CD4-positive, alpha-beta T cell treated with Interleukin-4 for 1 hour (primary cell): ENCODE results near the gene RAB11B.
A peak's percentile ranks its signal among the peaks of the same experiment; 100 is the strongest.
"Not testable (repeated sequence)": the region's sequence is repeated elsewhere in the genome, so short reads cannot be mapped to it uniquely, and the experiment has no call there.

Experiments used
- DNase-seq, 2 donors: peaks; one replicate each; pipeline ENCODE4 v3.0.0-alpha.2; 2020 to 2022

The RAB11B gene

DNA sequence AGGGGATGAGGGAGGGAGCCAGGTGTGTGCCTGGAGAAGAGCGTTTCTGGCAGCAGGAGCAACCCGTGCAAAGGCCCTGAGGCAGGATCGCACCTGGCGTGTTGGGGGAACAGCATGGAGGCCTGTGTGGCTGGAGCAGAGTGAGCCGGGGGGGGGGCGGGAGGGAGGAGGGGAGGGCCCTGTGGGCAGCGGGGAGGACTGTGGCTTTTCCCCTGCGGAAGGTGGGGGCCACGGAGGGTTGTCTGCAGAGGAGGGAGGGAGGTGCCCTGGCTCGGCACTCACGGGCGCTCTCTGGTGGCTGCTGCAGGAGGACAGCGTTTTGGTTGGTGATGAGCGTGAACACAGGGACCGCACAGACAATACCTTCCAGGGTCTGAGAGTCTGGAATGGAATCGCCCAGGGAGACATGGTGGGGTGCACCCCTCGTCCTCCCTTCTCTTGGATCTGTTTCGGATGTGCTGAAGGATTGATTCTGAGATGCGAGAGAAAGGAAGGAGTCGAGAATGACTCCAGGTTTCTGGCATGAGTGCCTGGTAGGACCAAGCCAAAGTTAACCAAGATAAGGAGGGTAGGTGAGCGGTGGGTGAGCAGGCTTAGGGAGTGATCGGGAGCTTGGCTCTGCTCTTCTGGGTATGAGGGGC lies 6.5 kb downstream of the RAB11B start:
- DNase-seq = peak; percentile 83 to 85

DNA sequence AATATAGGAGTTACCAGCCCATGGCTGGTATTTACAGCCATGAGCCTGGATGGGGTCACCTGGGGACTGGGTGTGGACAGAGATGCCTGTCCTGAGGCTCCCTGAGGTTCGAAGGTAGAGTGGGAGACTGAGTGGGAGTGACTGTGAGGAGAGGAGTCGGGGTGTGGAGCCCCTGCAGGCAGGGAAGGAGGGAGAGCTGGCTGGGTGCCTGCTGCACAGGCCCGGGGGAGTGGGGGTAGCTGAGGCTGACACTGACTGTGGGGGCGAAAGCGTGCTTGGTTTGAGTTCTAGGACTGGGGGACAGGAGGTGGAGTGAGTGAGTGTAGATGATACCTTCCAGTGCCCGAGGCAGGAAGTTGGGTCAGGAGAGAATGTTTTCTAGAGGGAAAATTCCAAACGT lies 7.1 kb downstream of the RAB11B start:
- no peak for DNase-seq

DNA sequence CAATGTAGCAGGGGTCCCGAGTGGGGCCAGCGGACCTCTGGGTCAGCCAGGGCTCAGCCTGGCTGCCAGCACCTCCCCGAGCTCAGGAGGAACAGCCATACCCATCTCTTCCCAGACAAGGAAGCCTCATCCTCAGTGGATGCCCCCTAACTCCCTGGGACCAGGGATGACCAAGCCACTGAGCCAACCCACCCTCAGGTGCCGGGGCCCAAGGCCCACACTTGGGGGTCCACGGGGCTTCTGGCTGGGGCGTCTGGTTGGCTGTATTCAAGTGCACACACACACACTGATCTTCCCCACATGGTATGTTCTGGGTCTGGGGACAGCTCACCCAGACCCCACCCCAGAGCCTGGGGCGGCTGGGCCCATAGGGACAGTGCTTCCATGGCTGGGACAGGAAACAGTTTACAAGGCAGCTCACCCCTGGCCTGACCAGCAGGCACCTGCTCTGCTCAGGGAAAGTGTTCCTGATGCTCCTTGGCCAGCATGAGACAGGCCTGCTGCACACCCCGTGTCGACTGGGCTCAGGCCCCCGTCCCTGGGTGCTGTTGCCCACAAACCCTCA lies 7.7 kb downstream of the RAB11B start:
- DNase-seq = no peak

DNA sequence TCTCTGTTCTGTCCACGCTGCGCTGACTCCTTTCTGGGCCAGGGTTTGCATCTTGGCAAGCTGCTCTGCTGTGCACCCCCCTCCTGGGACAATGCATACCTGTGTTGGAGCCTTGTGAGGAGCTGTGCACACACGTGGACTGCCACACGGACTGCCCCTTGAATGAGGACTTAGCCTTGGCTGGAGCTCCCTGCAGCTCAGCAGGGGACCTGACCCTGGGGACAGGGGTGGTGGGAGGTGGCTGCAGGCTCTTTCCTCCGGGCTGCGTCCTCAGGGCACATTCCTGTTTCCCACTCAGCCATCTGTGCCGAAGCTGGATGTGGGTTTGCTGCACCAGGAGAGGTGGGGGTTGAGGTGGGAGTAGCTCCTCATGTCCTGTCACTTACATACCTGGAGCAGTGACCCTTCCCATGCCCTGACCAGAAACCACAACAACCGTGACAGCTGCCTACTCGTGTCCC lies 8.2 kb downstream of the RAB11B start:
- DNase-seq = no peak

DNA sequence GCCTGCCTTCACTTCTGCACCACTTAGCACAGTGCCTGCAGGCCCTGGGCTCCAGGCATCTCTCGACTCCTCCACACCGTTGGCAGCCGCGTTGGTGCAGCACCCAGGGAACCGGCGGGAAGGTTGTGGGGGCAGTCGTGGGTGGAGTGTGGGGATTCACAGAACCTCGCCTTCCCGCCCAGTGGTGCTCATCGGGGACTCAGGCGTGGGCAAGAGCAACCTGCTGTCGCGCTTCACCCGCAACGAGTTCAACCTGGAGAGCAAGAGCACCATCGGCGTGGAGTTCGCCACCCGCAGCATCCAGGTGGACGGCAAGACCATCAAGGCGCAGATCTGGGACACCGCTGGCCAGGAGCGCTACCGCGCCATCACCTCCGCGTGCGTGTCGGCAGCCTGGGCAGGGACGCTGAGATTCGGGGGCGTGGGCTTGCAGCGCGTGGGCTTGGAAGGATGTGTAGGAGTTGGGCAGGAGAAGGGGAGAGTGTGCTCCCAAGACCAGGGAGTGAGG lies 9.6 kb downstream of the RAB11B start:
- DNase-seq = no peak

DNA sequence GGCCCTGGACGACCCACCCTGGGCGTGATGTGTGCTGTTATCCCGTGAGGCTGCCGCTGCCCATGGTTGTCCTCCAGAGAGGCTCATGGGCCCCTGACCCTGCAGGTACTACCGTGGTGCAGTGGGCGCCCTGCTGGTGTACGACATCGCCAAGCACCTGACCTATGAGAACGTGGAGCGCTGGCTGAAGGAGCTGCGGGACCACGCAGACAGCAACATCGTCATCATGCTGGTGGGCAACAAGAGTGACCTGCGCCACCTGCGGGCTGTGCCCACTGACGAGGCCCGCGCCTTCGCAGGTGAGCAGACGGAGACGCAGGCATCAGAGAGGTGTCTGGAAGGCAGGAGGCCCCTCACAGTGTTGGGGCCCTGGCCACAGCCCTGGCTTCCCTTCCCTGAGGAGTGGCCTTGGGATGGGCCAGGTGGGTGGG lies 11.8 kb downstream of the RAB11B start:
- DNase-seq = no peak

DNA sequence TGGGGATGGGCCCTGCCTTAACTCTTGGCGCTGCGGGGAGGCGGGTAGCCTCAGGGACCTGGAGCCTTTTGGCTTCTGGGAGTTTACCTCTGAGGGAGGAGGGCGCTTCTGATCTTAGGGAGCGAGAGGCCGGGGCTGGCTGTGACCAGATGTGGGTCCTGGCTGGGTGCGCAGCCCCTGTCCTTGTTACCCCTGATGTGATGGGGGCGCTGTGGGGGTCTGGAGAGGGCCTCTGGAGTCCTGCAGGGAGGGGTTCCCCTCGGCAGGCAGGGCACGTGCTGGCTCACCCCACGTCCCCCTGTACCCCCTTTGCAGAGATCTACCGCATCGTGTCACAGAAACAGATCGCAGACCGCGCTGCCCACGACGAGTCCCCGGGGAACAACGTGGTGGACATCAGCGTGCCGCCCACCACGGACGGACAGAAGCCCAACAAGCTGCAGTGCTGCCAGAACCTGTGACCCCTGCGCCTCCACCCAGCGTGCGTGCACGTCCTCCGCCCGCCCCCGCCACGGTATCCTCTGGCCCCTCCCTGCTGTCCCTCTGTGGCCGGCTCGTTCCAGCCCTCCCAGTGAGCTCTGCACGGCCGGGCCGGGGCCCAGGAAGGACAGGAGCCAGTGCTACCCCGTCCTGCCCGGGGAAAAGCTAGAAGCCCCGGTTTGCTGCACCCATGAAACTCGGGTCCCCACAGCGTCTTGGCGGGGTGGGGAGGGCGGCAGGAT lies 13.1 kb downstream of the RAB11B start:
- DNase-seq = no peak

DNA sequence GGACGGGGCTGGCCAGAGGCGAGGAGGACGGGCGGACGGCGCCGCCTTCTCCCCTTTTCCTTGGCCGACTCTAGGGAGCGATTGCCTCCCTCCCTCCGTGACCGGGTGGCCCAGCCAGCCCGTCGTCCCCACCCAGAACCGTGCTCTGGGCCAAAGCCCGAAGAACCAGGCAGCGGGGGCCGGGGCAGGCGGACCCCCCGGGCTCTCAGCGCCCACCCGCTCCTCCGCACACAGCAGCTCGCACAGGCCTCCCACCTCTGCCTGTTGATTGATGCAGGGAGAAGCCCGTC lies 13.6 kb downstream of the RAB11B start:
- DNase-seq = no peak

DNA sequence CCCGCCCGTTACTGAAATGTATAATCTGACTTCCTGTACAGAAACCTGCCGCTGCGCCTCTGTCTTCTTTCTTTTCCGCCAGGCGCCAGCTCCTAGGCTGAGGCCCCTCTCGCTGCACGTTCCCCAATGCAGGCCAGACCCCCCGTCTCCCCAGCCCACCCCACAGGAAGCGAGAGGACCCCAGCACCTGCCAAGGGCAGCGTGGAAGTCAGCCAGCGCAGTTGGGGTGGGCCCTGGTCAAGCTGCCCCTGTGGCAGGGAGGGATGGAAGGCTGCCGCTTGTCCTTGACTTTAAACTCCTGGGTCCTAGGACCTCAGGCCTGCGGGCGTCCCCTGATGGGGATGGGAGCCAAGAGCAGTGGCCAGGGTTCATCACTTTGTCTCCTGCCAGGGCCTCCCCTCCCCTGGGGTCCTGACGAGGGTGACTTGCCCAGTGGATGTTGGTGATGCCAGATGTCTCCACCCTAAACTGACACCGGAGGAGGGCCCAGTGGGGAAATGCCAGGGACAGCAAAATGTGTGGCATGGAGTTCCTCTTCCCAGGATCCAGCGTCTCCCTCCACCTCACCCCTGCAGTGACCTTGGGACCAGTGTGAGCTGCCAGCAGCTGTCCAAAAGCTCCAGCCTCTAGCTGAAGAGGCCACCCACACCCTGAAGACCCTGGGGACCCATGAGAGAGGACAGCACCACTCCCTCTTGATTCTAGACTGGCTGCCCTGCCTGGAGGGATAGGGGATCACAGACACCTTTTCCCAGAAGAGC lies 14.4 kb downstream of the RAB11B start:
- no peak for DNase-seq

DNA sequence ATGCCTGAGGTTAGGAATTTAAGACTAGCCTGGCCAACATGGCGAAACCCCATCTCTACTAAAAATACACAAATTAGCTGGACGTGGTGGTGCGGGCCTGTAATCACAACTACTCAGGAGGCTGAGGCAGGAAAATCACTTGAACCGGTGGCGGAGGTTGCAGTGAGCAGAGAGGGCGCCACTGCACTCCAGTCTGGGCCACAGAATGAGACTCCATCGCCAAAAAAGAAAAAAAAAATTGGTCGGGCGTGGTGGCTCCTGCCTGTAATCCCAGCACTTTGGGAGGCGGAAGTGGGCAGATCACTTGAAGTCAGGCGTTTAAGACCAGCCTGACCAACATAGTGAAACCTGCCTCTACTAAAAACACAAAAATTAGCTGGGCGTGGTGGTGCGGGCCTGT lies 20.6 kb downstream of the RAB11B start:
- DNase-seq = not testable (repeated sequence)

DNA sequence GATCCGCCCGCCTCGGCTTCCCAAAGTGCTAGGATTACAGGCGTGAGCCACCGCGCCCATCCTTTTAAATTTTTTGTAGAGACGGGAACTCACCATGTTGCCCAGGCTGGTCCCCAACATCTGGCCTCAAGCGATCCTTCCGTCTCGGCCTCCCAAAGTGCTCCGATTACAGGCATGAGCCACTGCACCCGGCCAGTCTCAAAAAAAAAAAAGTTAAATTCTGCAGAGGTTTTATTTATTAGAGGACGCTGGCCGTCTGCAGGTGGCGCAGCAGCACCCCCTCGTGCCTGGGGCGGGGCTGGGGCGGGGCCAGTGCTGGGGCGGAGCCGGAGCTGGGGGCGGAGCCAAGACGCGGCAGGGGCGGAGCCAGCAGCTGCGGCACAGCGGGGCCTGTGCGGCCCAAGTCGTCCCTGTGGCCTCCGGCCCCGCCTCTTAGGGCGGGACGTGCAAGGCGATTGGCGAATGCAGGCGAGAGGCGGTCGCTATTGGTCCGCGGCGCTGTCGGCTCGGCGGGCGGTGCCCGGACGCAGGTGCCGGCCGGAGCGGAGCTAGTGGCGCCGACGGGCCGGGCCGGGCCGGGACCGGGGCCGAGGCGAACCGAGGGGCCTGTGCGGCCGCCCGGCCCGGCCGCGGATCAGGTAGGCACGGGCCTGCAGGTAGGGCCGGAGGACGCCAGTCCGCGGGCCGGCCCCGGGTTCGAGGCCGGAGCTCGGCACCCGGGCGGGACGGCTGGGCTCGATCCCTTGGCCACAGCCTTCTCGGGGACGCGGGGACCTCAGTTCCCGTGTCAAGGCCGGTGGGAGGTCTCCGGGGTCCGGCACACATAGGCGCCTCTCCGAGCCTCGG lies 22.8 kb downstream of the RAB11B start, which contains the start of gene MARCHF2:
TSS of gene MARCHF2 (plus strand) at position 523 of the 846 bp plus-strand sequence. CDS start 8,536 bp downstream, outside the sequence.
- DNase-seq = peak; percentile 97 to 98

DNA sequence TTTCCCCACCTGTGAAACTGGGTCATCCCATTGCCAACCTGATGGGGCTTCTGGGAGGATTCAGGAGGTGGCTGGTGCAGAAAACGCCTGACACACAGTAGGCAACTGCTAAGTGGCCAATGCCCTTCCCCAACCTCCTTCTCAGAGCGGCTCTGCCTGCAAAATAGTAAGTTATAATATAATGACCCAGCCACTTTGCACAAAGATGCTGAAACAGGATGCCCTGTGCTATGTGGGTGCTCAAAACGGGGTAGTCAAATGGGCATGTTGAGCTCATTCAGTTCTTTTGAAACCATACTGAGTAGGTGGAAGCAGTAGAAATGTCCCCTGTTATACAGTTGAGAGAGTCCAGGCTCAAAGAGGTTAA lies 23.5 kb downstream of the RAB11B start:
- DNase-seq = no peak

DNA sequence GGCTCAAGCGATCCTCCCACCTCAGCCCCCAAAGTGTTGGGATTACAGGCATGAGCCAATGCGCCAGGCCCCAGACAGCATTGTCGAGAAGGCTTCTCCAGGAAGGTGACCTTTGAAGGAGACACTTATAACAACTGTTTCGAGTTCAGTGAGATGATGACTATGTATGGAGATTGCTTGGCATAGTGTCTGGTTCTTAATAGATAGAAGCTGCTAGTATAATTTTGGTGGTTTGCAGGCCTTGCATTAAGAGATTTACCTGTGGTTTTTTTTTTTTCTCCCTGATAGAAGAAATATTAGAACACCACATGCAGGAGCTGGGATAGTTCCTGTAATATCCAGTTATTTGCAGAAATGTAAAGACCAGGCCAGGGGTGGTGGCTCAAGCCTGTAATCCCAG lies 26.6 kb downstream of the RAB11B start:
- no peak for DNase-seq

DNA sequence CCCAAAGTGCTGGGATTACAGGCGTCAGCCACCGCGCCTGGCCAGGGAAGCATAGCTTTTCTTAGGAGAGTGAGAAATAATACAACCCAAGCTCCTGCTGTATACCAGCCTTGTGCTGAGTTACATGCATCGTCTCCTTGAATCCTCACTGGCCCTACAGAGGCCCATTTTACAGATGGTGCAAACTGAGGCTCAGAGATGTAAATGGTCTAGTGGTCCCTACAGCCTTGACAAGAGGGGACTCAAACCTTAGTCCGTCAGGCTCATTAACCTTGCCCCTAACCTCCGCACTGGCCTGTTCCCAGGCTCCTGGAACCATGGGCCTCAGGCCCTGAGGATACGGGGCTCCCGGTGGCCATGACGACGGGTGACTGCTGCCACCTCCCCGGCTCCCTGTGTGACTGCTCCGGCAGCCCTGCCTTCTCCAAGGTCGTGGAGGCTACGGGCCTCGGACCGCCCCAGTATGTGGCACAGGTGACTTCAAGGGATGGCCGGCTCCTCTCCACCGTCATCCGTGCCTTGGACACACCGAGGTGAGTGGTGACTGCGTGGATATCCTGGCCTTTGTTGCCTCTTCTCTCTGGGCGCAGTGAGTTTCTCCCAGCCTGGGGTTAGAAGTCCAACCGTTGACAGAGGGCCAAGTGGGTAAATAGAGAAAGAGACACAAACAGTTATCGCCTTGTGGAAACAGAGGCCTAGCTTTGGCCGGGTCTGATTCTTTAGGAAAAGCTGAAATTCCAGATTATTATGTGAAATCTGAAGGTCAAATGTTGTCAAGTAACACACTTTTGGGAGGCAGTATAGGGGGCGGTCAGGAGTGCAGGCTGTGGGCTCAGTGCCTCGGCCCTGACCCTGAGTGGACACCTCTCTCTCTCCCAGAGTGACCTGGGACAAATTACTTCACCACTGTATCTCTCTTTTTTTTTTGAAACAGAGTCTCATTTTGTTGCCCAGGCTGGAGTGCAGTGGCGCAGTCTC lies 31.6 kb downstream of the RAB11B start:
- DNase-seq = no peak

DNA sequence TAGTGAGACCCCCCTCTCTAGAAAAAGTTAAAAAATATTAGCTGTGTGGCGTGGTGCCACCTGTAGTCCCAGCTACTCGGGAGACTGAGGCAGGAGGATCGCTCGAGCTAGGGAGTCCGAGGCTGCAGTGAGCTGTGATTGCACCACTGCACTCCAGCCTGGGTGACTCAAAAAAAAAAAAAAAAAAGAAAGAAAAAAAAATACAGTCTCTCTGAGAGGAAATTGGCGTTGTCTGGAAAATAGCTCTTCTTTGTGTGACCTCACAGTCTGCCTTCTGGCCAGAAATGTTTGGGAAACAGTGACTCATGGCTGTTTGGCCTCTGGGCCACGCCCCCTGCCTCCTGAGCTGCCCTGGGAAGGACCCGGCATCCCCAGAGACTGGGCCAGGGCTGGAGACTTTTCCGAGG lies 33.7 kb downstream of the RAB11B start:
- DNase-seq = peak in 1 of 2 donors; percentile 71

DNA sequence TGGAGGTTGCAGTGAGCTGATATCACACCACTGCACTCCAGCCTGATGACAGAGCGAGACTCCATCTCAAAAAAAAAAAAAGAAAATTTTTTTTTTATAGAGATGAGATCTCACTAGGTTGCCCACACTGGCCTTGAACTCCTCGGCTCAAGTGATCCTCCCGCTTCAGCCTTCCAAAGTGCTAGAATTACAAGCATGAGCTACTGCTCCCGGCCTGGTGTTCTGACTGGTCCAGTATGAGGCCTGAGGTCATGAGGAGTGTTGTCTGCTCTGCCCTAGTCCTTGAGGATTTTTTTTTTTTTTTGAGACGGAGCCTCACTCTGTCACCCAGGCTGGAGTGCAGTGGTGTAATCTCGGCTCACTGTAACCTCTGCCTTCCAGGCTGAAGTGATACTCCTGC lies 35.2 kb downstream of the RAB11B start:
- DNase-seq = not testable (repeated sequence)

DNA sequence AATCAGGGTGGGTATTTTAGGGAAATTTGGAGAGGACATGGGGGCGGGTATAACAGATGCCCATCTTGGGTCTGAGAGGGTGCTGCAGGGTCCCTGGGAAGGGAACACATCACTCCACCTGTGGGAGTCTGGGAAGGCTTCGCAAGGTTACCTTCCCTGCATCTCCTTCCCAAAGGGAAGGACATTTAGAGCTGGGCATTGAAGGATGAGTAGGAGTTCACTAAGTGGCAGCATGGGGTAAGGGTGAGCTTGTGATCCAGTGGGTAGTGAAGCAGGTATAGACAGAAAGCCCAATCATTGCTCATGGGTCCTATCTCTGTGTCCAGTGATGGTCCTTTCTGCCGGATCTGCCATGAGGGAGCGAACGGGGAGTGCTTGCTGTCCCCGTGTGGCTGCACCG lies 36.1 kb downstream of the RAB11B start:
- no peak for DNase-seq

DNA sequence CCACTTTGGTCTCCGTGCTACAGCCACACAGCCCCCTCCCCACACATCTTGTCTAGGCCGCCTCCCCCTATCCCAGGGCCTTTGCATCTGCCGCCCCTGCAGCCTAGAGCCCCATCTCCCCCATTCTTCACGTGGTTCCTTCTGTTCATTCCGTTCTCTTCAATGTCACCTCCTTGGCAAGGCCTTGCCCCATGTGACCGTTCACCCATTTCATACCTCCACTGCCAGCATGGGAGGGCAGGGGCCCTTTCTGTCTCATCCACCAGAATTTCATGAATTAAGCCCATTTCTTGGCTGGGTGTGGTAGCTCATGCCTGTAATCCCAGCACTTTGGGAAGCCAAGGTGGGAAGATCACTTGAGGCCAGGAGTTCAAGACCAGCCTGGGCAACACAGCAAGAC lies 38.9 kb downstream of the RAB11B start:
- no peak for DNase-seq

DNA sequence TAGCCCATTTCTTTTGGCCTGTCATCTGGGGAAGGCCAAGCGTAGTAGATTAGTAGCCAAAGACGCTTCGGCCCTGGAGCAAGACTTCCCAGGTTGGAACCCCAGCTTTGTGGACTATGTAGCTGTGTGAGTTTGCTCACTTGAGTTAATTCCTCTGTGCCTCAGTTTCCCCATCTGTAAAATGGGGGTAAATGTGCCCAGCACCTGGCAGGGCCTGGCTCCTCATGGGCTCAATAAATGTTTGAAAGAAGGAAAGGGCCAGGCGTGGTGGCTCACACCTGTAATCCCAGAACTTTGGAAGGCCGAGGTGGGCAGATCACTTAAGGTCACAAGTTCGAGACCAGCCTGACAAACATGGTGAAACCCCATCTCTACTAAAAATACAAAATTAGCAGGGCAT lies 39.7 kb downstream of the RAB11B start:
- DNase-seq = no peak

DNA sequence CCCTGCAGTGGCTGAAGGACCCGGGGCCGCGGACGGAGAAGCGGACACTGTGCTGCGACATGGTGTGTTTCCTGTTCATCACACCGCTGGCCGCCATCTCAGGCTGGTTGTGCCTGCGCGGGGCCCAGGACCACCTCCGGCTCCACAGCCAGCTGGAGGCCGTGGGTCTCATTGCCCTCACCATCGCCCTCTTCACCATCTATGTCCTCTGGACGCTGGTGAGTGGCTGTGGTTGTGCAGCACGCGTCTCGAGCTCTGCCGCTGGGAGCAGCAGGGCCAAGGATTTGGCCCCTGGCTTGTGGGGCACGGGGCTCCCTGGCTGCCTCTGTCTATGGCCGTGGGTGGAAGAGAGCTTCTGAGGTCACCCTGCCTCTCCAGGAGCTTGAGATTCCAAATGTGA lies 40.5 kb downstream of the RAB11B start:
- DNase-seq = no peak

DNA sequence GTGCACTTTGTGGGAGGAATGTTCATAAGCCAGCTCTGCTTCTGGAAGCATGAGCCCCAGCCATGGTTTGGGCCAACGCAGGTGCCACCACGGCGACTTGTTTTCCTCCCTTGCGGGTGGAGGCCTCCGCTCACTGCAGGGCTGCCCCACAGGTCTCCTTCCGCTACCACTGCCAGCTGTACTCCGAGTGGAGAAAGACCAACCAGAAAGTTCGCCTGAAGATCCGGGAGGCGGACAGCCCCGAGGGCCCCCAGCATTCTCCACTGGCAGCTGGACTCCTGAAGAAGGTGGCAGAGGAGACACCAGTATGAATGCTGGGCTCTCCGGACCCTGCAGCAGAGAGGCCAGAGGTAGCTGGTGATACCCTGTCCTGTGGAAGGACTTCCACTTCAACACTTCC lies 48.1 kb downstream of the RAB11B start:
- DNase-seq = no peak
